GM13976 (cell line): Measurements from ENCODE around the gene NCOA7.
"Not testable (repeated sequence)": the region's sequence is repeated elsewhere in the genome, so short reads cannot be mapped to it uniquely, and the experiment has no call there.

Experiments used
- DNase-seq: peaks from one replicate; pipeline ENCODE4 v3.0.0; 2012; ENCODE audit warnings: low spot score
- in situ Hi-C: fragments of 300-500 bp; cut with MboI; formaldehyde crosslinking; loops from one replicate; pipeline ENCODE4 v1.12.0; 2022; ENCODE audit warnings: low sequenced_read_pairs, mixed read lengths, inconsistent platforms; ENCODE audit not compliant: unreplicated experiment
- TF ChIP-seq, protein P1 (sequence below): IDR thresholded peaks from 2 replicates; pipeline ENCODE4 v1.5.1; 2012; ENCODE audit warnings: borderline replicate concordance, mild to moderate bottlenecking; ENCODE audit not compliant: insufficient read depth; ENCODE audit errors: extremely low read depth, missing control alignments, control extremely low read depth

The NCOA7 gene

DNA sequence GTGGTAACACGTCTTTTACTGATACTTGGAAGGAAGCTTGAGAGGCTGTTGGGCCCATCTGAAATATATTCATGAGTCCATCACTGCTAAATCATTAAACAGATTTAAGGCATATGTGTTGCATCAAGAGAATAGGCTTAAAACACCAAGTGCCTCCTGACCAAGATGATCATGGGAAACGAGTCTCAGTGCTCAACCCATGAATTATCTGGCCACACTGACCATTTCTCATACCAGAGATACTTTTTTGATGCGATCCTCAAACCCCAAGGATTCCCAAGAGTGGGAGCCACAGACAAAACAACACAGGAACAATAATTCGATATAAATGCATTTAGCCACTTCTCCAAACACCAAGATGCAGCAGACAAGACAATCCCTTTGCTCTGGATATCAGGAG, 24.1 kb upstream of the NCOA7 start:
- TF ChIP-seq, protein P1, sequence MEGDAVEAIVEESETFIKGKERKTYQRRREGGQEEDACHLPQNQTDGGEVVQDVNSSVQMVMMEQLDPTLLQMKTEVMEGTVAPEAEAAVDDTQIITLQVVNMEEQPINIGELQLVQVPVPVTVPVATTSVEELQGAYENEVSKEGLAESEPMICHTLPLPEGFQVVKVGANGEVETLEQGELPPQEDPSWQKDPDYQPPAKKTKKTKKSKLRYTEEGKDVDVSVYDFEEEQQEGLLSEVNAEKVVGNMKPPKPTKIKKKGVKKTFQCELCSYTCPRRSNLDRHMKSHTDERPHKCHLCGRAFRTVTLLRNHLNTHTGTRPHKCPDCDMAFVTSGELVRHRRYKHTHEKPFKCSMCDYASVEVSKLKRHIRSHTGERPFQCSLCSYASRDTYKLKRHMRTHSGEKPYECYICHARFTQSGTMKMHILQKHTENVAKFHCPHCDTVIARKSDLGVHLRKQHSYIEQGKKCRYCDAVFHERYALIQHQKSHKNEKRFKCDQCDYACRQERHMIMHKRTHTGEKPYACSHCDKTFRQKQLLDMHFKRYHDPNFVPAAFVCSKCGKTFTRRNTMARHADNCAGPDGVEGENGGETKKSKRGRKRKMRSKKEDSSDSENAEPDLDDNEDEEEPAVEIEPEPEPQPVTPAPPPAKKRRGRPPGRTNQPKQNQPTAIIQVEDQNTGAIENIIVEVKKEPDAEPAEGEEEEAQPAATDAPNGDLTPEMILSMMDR: no peak
- DNase-seq: no peak
- in situ Hi-C loops: loop anchor here (25.0 kb wide), 1 partner anchor 254 kb away; no protein-coding TSS in a partner anchor

DNA sequence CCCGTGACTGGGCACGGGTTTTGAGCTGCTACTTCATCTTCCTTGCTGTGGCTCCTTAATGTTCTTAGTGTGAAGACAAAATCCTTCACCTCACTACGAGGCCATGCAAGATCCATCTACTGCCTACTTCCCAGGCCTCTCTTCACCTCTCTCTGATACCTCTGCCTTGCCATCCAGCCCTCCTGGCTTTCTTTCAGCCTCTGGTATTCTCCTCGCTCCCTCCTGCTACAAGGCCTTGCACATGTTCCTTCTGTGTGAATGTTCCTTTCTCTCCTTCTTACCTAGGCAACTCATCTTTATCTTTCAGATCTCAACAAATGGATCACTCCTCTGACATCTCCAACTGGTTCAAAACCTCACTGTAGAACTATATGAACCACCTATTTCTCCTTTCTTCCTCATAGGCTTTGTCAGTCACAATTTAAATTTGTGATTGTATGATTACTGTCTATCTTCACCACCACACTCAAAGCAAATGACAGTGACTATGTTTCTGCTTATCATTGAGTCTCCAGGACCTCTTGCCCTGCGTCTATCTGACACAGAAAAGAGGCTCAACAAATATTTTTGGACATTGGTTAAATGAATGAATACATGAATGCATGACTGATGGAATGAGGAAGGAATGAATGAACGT, 21.5 kb upstream of the NCOA7 start:
- no peak for DNase-seq
- TF ChIP-seq, protein P1: no peak
- in situ Hi-C loops: loop anchor here (25.0 kb wide), 1 partner anchor 257 kb away; no protein-coding TSS in a partner anchor

DNA sequence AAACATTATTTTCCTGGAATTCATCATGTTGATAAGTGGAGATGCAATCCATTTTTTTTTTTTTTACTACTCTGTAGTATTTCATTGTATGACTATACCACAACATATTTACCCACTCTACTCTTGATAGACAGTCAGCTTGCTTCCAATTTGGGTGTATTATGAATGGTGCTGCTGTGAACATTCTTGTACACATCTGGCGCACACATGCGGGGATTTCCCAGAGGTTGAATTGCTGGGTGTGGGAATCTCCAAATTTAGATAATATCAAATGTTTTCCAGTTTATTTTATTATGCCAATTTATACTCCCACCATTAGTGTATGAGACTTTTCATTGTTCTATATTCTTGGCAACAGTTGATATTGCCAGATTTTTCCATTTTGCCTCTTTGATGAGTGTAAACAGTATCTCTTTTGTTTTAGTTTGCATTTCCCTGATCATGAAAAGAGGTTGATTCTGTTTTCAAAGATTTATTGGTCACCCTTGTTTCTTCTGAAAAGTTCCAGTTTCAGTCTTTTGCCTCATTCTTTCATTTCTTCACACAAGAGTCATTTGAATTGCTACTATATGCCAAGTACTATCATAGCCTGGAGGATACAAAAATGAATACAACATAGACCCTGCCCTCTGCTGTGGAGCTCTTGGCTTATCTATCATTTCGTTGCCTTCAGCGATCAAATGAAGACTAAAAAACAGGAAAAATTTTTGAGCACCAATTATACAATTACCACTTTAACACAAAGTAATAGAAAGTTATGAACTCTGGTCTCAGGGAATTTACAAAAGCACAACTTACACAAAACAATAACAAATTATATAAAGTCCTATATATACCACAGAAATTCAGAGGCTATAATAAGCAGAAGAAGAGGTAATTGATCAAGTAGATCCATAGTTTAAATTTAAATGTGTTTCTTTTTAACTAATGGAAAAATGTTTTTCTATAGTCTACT, 17.1 kb upstream of the NCOA7 start:
- DNase-seq: no peak
- TF ChIP-seq, protein P1: no peak
- in situ Hi-C loops: loop anchor here (25.0 kb wide), 1 partner anchor 261 kb away; no protein-coding TSS in a partner anchor

DNA sequence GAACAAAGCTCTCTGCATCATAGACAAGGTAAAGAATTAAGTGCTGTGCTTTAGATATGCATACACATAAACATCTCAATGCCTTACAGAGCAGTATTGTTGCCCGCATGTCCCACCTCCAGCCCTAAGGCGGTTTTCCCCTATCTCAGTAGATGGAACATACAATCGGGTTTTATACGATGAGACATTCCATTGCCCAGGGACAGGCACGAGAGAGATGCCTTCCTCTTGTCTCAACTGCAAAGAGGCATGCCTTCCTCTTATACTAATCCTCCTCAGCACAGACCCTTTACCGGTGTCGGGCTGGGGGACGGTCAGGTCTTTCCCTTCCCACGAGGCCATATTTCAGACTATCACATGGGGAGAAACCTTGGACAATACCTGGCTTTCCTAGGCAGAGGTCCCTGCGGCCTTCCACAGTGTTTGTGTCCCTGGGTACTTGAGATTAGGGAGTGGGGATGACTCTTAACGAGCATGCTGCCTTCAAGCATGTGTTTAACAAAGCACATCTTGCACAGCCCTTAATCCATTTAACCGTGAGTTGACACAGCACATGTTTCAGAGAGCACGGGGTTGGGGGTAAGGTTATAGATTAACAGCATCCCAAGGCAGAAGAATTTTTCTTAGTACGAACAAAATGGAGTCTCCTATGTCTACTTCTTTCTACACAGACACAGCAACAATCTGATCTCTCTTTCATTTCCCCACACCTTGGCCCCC, 14.5 kb upstream of the NCOA7 start:
- in situ Hi-C loops, DNase-seq: not testable (repeated sequence)

DNA sequence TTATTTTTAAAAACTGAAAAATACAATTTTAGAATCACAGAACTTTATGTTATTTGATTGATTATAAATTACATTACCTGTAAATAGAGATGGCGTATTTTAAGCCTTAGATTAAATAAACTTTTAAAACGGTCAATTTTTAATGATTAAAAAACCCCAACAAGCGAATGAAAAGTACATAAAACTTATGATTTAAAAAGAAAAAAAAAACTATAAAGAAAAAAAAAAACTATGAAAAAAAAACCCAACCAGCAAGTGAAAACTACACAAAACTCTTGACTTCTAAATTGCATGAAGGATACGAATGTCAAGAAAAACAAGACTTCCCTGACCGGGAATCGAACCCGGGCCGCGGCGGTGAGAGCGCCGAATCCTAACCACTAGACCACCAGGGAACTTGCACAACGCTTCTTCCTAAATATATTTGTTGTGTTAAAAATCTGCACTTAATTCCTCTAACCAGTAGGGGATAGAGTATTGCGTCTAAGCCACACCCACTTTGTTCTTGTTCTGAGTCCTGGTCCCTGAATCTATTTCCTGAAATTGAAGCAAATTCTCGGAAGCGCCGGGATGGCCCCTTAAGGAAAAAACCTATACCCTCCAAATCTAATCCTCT, 10.7 kb upstream of the NCOA7 start:
- peak; percentile 87 for DNase-seq
- in situ Hi-C loops: no loop called here
- TF ChIP-seq, protein P1: no peak

DNA sequence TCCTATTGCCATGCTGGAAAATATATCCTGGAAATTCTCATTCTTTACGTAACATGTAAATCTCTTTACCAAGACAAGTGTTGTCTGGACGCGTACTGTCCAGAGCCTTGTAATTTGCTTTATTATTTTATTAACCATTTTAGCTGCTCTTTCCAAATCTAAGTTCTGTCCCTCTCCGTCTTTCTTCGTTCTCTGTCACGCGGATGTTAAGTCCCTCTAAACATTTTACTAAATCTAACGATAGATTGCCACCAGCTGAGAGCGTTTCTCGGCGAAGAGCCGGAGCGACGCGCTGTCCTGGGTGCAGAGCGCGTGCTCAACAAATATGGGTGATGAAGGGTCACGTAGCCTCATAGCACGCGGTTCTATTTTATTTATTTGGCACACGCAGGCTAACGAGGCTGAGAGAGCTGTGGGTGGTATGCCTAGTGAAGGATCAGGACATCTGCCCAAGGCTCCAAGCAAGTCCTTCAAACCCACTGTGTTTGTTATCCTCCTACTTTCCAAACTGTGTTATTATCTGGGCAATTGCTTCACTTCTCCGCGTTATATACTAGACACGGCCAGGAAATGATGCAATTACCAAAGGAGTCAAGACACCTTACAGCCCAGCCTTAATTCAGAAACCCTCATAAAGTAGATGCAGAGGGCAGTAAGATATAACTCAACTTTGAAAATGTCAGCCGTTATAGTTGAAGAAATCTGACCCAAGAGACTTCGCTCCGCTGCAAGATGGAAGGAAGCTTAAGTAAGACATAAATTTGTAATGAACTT, 10.0 kb upstream of the NCOA7 start:
- TF ChIP-seq, protein P1: no peak
- peak; percentile 56 for DNase-seq
- in situ Hi-C loops: no loop called here
